ENCODE results near the gene CDK5RAP3. TPM values are rescaled to one million over a fixed set of nuclear protein-coding genes. Genes with fewer than 3 reads are reported as not detected.
A peak's percentile ranks its signal among the peaks of the same experiment; 100 is the strongest.

The CDK5RAP3 gene
- total RNA-seq, 1 experiment from 2014 or later, result 128 TPM

GRCh38 chr17:48012654-48013053 lies 41.7 kb downstream of the CDK5RAP3 start:
- Mint-ChIP-seq H3K4me1 (peaks cover 17% of the 10 kb centered on the region), H3K4me3 (peak overlapping the region; percentile 88), H3K27me3 (ENCODE audit: low read depth) (peaks cover 26% of the 10 kb centered on the region), H3K9me3 (no peaks in the 10 kb centered on the region; the same call in 1 of the 2 replicates), H3K27ac (no peak overlapping the region), H3K36me3 (no peaks in the 10 kb centered on the region)
- DNase-seq (ENCODE audit: low spot score) (no peak), ATAC-seq (no peak)
- POLR2A ChIA-PET, result interaction anchor here (0.6 to 1.0 kb wide), 4 partner anchors 8 to 36 kb away, joined by 3 to 9 read pairs (median 5); no protein-coding TSS in a partner anchor
- no peak for TF ChIP-seq SMAD4 (CRISPR knock-in tag; IDR thresholded peaks at IDR 0.05)
- 0 out of 2 replicates have a peak, but pooled peaks have one; percentile 14 for TF ChIP-seq TEAD1 (CRISPR knock-in tag; IDR thresholded peaks at IDR 0.05)
- CTCF ChIA-PET, result interaction anchor here (0.6 to 12.8 kb wide), 26 partner anchors 8 to 211 kb away, joined by 3 to 242 read pairs (median 6); partner anchors contain the start of genes CDK5RAP3, NFE2L1, PRR15L and SCRN2

GRCh38 chr17:48013876-48014594 lies 43.1 kb downstream of the CDK5RAP3 start:
- Mint-ChIP-seq H3K4me3 (no peak overlapping the region), H3K9me3 (no peaks in the 10 kb centered on the region), H3K27me3 (ENCODE audit: low read depth) (peaks cover 26% of the 10 kb centered on the region), H3K4me1 (peaks cover 17% of the 10 kb centered on the region), H3K36me3 (no peaks in the 10 kb centered on the region), H3K27ac (no peak overlapping the region)
- ATAC-seq, result no peak
- no peak for TF ChIP-seq ARID4B (CRISPR knock-in tag; IDR thresholded peaks at IDR 0.05; ENCODE audit: borderline replicate concordance)
- TF ChIP-seq AR (CRISPR knock-in tag; IDR thresholded peaks at IDR 0.05), result no peak
- TF ChIP-seq JAZF1 (CRISPR knock-in tag; IDR thresholded peaks at IDR 0.05), result no peak
- no peak for TF ChIP-seq FOXP4 (CRISPR knock-in tag; IDR thresholded peaks at IDR 0.05)
- no peak for TF ChIP-seq NR1H2 (CRISPR knock-in tag; IDR thresholded peaks at IDR 0.05)
- TF ChIP-seq NR3C1 (CRISPR knock-in tag; conservative IDR thresholded peaks at IDR 0.05; ENCODE audit: low read depth), result no peak
- no peak for TF ChIP-seq RELA (CRISPR knock-in tag; IDR thresholded peaks at IDR 0.05; ENCODE audit: borderline replicate concordance)
- no peak for TF ChIP-seq MYBL2 (CRISPR knock-in tag; IDR thresholded peaks at IDR 0.05)
- TF ChIP-seq ZNF532 (CRISPR knock-in tag; IDR thresholded peaks at IDR 0.05; ENCODE audit: borderline replicate concordance), result no peak
- no peak for TF ChIP-seq JUN (CRISPR knock-in tag; IDR thresholded peaks at IDR 0.05)
- TF ChIP-seq CTCF (IDR thresholded peaks at IDR 0.05), result no peak
- no peak for TF ChIP-seq KAT7 (CRISPR knock-in tag; IDR thresholded peaks at IDR 0.05; ENCODE audit: borderline replicate concordance)
- no peak for TF ChIP-seq CREB1 (CRISPR knock-in tag; IDR thresholded peaks at IDR 0.05)
- no peak for DNase-seq (ENCODE audit: low spot score)
- ChIA-PET POLR2A (interaction anchor here (1.0 kb wide), 1 partner anchor 36 kb away, joined by 3 read pairs; no protein-coding TSS in a partner anchor), CTCF (interaction anchor here (0.8 to 12.8 kb wide), 14 partner anchors 10 to 167 kb away, joined by 3 to 242 read pairs (median 4); partner anchors contain the start of genes CDK5RAP3, PNPO and PRR15L)

Data from WTC11 (cell line).